Ureter (tissue), 1 donor: ENCODE results near the gene RNF207. TPM values are rescaled to one million over a fixed set of nuclear protein-coding genes. Genes with fewer than 3 reads are reported as not detected.

ENCODE experiments used
- DNase-seq: peaks from one replicate; pipeline ENCODE4 v3.0.0-alpha.2; 2020; ENCODE audit warnings: low spot score
- total RNA-seq: library from RNA; stranded (reverse); gene quantifications from one replicate; pipeline ENCODE4 v1.2.4, GENCODE V29; 2023
- donor health status: DM: yes; HTN: yes; CAD: no.

Gene RNF207
- 63.0 TPM for total RNA-seq

- peak; percentile 78 for DNase-seq
Observed at GRCh38 chr1:6205849-6206519, at the start of gene RNF207. RNF207 (plus strand) TSS chr1:6206119; CDS start chr1:6206536, 417 bp downstream.

- DNase-seq: no peak
Observed at GRCh38 chr1:6157132-6157527, 48.8 kb upstream of the RNF207 start.

- DNase-seq: no peak
Observed at GRCh38 chr1:6157528-6158174, 48.3 kb upstream of the RNF207 start.

DNA sequence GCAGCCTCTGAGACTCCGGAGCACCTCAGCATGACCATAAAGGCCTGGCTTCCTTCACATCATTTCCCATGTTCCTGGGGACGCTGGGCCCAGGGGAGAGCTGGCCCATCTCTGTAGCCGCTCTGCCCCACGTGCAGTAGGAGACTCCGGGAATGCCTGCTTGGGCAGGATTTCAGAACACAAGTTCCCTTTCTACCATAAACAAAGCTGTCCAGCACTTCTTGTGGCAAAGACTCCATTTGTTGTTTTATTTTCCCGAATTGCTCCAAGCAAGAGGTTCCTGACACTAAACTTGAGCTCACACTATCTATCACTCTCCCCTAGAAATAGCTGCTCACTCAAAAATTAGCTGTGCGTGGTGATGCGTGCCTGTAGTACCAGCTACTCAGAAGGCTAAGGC, 47.7 kb upstream of the RNF207 start:
- no peak for DNase-seq

DNA sequence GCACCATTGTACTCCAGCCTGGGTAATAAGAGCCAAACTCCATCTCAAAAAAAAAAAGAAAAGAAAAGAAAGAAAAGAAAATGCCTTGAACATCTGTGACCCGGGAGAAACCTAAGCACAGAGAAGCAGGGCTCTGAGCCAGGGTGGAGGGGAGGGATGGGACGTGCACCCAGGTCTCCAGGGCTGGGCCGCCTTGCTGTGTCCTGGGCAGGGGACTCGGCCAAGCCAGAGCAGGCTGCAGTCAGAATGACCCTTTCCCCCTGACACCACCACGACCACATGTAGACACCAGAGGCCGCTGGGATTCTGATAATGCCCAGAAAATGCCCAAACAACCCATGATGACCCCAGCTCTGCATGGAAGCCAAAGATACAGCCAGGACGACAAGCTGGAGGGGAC, 43.6 kb upstream of the RNF207 start:
- no peak for DNase-seq

GRCh38 chr1:6162773-6163172, 43.1 kb upstream of the RNF207 start:
- DNase-seq: no peak

DNA sequence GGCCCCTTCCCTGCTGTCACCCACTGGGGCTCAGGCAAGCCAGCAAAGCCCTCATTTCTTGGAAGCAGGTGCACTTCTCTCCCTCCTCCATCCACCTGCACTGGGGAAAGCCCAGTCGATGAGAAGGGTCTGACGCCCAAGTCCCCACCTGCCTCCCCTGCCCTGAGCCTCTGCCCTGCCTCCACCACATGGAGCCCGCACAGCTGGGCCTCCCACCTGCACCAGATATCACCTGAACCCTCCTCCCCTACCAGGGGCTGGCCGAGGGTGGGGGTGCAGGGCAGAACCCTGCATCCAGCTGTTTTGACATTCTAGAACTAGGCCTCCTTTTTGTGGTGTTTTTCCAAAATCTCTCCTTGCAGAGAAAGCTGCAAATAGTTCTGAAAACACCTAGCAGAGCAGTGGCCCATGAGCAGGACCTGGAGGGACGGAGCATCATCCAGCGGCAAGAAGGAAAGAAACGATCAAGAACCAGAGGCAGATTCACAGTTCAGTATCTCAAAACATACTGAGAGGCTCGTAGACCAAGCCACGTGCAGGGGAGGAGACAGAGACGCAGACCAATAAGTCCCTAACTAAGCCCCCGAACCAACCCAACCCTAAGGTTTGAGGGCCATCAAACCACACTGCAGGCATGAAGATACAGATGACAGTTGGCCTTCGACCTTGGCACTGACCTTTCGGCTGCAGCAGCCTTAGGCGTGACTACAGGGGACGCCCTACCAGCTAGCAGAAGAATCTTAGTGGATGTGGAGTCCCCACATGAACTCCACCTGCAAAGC, 42.5 kb upstream of the RNF207 start:
- DNase-seq: no peak

DNA sequence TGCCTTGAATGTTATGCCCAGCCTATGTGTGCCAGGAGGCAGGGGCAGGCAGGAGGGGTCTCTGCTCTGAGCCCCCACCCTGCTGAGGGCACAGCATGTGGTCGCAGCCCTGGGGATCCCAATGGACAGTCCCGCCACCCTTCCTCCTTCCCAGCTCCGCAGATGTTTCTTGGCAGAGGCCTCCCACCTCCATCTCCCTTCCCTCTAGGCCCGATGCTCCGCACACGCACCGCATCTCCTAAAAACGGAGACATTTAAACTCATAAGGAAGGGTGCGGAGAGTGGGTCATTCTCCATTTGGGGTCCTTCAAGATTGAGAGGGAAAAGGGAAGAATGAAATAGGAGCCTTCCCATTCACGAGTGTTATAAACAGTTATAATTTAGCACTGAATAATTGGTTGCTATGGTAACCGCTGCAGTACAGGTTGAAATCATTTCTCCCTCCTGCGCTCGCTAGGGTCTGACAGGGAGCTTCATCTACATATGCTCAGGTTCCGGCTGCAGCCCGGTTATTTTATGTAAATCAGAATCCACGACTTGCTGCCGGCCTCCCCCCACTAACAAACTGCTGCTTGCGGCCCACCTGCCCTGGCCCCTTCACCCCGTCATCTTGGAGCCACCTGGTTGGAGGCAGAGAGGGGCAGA, 41.8 kb upstream of the RNF207 start:
- no peak for DNase-seq

- DNase-seq: no peak
Observed at GRCh38 chr1:6165027-6165426, 40.9 kb upstream of the RNF207 start.

- no peak for DNase-seq
Observed at GRCh38 chr1:6165441-6165985, 40.4 kb upstream of the RNF207 start.

DNA sequence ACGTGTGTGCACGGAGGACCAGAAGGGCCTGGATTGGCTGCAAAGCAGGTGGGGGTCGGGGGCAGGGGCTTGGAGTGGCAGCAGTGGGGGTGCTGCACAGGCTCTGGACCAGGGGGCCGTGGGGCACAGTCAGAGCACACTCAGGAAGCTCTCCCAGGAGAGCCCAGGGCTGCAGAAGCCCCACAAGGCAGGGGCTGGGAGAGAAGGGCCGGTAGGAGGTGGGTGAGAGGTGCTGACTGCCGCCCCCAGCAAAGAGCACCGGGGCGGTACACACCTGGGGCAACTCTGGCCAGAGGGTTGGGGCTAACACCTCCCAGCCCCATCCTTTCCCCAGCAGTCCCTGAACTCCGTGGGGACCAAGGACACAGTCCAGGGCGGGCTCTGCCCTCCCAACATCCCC, 39.7 kb upstream of the RNF207 start:
- DNase-seq: no peak

DNA sequence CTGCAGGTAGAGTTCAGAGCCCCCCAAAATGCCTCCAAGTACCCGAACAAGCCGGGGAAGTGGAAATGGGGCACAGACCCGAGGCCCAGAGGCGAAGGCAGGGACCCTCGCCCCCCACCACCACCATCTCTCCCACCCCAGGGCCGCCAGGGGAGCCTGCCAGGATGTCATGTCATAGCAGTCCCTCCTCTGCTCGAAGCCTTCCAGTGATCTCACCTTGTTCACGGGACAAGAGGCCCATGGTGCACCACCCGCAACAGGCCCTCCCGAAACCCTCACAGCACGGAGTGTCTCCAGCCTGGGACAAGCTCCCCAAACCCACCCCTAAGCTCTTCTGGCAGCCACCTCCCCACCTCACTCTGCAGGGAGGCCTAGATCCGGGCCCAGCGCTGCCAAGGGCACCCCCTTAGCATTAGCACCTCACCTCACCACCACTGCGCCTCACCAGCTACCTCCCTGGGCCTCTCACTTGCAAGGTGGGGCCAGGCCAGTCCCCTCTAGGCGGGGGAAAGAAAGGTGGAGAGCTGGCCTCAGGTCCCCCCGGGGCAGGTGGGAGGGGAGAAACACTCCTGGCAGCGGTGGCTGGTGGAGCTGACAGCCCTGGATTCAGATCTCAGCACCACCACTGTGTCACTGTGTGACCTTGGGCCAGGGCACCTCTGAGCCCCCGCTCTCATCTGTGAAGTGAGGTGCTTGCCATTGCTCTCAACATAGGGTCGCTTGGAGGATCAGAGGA, 39.1 kb upstream of the RNF207 start:
- DNase-seq: no peak

DNA sequence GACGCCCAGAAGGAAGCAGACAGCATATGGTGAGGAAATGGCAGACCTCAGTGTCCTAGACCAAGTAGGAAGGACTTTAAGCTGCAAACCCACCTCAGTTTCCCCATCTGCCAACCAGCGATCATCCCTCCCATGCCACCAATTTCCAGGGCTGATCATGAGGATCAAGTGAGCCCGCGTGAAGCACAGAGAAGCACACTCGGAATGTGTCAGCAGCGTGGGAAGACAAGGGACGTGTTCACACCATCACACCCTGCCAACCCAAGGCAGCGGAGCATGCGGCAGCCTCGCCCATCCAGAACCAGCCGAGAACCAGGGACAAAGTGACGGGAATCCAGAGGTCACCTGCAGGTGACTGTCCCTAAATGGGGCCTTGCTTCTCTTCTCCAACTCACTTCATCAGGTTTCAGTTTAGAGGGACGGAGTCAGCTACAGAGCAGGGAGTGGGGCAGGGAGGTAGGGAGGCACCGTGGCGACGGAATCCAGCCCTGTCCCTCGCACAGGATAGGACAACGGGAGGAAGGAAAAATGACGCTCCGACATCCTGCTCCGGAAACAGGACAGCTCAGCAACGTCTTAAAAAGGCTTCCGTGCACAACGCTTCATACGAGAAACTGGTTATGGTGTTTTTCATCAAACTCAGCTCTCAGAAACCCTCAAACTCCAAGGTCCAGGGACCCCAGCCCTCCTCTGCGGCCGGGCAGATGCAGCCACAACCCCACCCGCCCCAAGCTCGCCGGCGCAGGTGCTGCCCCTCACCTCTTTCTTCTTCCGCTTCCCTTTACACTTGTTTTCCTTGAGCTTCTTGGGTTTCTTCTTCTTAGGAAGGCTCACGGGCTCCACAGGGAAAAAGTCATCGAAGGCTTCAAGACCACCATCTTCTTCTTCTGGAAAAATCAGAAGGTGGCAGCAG, 38.3 kb upstream of the RNF207 start:
- no peak for DNase-seq

- DNase-seq: no peak
Observed at GRCh38 chr1:6168947-6169586, 36.9 kb upstream of the RNF207 start.

GRCh38 chr1:6170116-6170741, 35.7 kb upstream of the RNF207 start:
- DNase-seq: no peak

DNA sequence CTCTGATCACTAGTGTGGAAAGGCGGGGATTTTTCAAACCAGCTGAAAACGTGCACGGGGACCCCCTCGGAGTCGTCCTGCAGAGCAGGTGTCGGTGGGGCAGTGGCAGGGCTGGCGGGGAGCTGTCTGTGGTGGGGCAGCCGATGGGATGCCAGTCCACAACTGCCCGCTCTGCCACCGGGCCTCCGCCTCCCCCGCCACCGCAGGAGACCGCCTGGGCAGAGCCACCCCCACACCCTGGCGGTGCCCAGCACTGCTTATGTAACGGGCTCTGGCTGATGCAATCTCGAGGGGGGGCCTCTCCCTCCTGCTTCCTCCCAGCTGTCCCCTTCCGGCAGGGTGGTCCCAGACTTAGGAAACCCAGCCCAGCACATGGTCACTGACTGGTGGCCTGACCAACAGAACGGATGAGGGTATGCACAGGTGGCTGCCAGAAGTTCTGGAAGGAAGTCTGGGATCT, 35.1 kb upstream of the RNF207 start:
- DNase-seq: no peak

- no peak for DNase-seq
Observed at GRCh38 chr1:6171548-6172124, 34.3 kb upstream of the RNF207 start.

DNA sequence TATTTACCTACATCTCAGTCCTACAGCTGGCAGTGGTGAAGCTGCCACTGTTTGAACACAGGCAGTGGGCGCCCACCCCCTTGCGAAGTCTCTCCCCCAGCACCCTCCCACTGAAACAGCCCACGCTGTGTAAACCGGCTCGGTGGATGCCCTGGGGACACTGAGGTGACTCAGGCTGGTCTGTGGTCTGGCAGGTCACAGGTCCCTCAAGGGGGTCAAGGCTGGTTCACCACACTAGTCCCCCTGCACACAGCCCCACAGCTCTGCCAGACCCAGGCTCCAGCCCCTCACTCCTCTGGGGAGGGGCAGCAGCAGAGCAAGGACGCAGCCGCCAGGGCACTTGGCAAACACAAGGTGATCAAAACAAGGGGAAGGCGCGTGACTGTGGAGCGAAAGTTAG, 33.4 kb upstream of the RNF207 start:
- no peak for DNase-seq
